GM18505 (cell line): ENCODE data around the gene YPEL2.

ENCODE experiments used
- ATAC-seq: cut with Tn5 transposase; IDR thresholded peaks from one replicate; pipeline ENCODE4 v1.9.1; 2021; ENCODE audit not compliant: unreplicated experiment
- POLR2A ChIP-seq: IDR thresholded peaks from 4 replicates; pipeline ENCODE4 v1.6.1; 2011; ENCODE audit warnings: borderline replicate concordance; ENCODE audit not compliant: insufficient read depth, insufficient read length; ENCODE audit errors: extremely low read depth

The YPEL2 gene

GRCh38 chr17:59315866-59316265 is 15.6 kb upstream of the YPEL2 start:
- no peak for TF ChIP-seq POLR2A
- no peak for ATAC-seq

- TF ChIP-seq POLR2A = no peak
- ATAC-seq = no peak
Observed at GRCh38 chr17:59327121-59327980, 4.1 kb upstream of the YPEL2 start.

GRCh38 chr17:59327981-59328290 is 3.5 kb upstream of the YPEL2 start:
- no peak for ATAC-seq
- TF ChIP-seq POLR2A = no peak

GRCh38 chr17:59328601-59329000 is 2.9 kb upstream of the YPEL2 start:
- no peak for TF ChIP-seq POLR2A
- ATAC-seq = no peak

GRCh38 chr17:59329176-59330052 is 2.0 kb upstream of the YPEL2 start:
- no peak for TF ChIP-seq POLR2A
- ATAC-seq = no peak

- ATAC-seq = no peak
- no peak for TF ChIP-seq POLR2A
Observed at GRCh38 chr17:59330053-59330942, 1.2 kb upstream of the YPEL2 start.

- ATAC-seq = no peak
- TF ChIP-seq POLR2A = no peak
Observed at GRCh38 chr17:59331929-59332748, 684 bp downstream of the YPEL2 start.

GRCh38 chr17:59332749-59333377 is 1.4 kb downstream of the YPEL2 start:
- TF ChIP-seq POLR2A = no peak
- ATAC-seq = no peak

- no peak for TF ChIP-seq POLR2A
- no peak for ATAC-seq
Observed at GRCh38 chr17:59333836-59334235, 2.4 kb downstream of the YPEL2 start.

GRCh38 chr17:59335685-59336084 is 4.2 kb downstream of the YPEL2 start:
- no peak for ATAC-seq
- TF ChIP-seq POLR2A = no peak

GRCh38 chr17:59337741-59338299 is 6.4 kb downstream of the YPEL2 start:
- no peak for ATAC-seq
- no peak for TF ChIP-seq POLR2A

GRCh38 chr17:59338498-59338897 is 7.0 kb downstream of the YPEL2 start:
- ATAC-seq = no peak
- TF ChIP-seq POLR2A = no peak
